A549 (cell line): ENCODE results near the gene SEC16A. TPM values are rescaled to one million over a fixed set of nuclear protein-coding genes. Genes with fewer than 3 reads are reported as not detected.

Experiments
- ATAC-seq, 2 experiments: fragments of 200-7000 bp in 1 of 2; fragments of >200 bp in 1 of 2; cut with Nextera tagmentation in 1 of 2; cut with Tn5 transposase in 1 of 2; 3 replicates each; pipeline versions ENCODE4 v1.8.0 to v1.9.1; 2018 to 2020; ENCODE audit warnings: mild to moderate bottlenecking in 1 of 2, moderate library complexity in 1 of 2
- CTCF ChIA-PET: fragments of 300-600 bp; sonication (Branson Sonifier 250); formaldehyde crosslinking; extraction: SDS; loops from one replicate; lab custom pipeline; 2021; ENCODE audit warnings: antibody characterized with exemption, inconsistent platforms; lab: Yijun Ruan, JAX
- POLR2A ChIA-PET: fragments of 350-600 bp; formaldehyde crosslinking; extraction: SDS; loops from one replicate; lab custom pipeline; 2021; ENCODE audit warnings: antibody characterized with exemption, inconsistent platforms; lab: Yijun Ruan, JAX
- DNase-seq, 2 experiments: peaks; one replicate each; pipeline versions ENCODE4 v3.0.0 to v3.0.0-alpha.2; 2011 to 2016; ENCODE audit warnings: low read depth in 1 of 2, low spot score in 1 of 2
- FAIRE-seq: peaks from 2 replicates; lab custom pipeline; 2011; peaks lifted over from hg19 to GRCh38; lab: Jason Lieb, UNC
- H3K27ac ChIP-seq, 2 experiments: fragments of >200 bp; sonication (Bioruptor Twin); formaldehyde crosslinking; 3 replicates each; pipeline ENCODE4 v1.5.1; 2016 to 2017
- H3K4me1 ChIP-seq: fragments of >200 bp; sonication (Bioruptor Twin); formaldehyde crosslinking; 3 replicates; pipeline ENCODE4 v1.6.1; 2016
- H3K4me2 ChIP-seq: fragments of >200 bp; sonication (Bioruptor Twin); formaldehyde crosslinking; 3 replicates; pipeline ENCODE4 v1.6.1; 2016
- H3K4me3 ChIP-seq: fragments of >200 bp; sonication (Bioruptor Twin); formaldehyde crosslinking; 3 replicates; pipeline ENCODE4 v1.5.1; 2016
- H3K9me3 ChIP-seq: fragments of >200 bp; sonication (Bioruptor Twin); formaldehyde crosslinking; 3 replicates; pipeline ENCODE4 v1.6.1; 2016
- CEBPB ChIP-seq, 2 experiments: fragments of >200 bp in 1 of 2; sonication (Bioruptor Twin) in 1 of 2; formaldehyde crosslinking in 1 of 2; IDR thresholded peaks; 2 replicates each; pipeline ENCODE4 v1.6.1; 2012 to 2016
- EHF ChIP-seq: fragments of 250-450 bp; sonication (Bioruptor Pico); IDR thresholded peaks from 2 replicates; pipeline ENCODE4 v1.5.0; 2020; ENCODE audit warnings: mild to moderate bottlenecking
- HOXB13 ChIP-seq: fragments of 250-450 bp; sonication (Bioruptor Pico); IDR thresholded peaks from 2 replicates; pipeline ENCODE4 v1.5.0; 2020; ENCODE audit warnings: low read depth, mild to moderate bottlenecking, moderate library complexity
- JUN ChIP-seq, 2 experiments: fragments of >200 bp; sonication (Bioruptor Twin); formaldehyde crosslinking; IDR thresholded peaks; 2 replicates in 1 of 2; 3 replicates in 1 of 2; pipeline ENCODE4 v1.6.1; 2016 to 2017
- KDM5A ChIP-seq: fragments of 200-600 bp; sonication (generic); IDR thresholded peaks from 2 replicates; pipeline ENCODE4 v1.6.1; 2016; ENCODE audit warnings: antibody characterized with exemption, mild to moderate bottlenecking
- MYC ChIP-seq: IDR thresholded peaks from 2 replicates; pipeline ENCODE4 v1.6.1; 2012; ENCODE audit warnings: mild to moderate bottlenecking, inconsistent platforms, low read length, improper control_type of control experiment, borderline replicate concordance
- PHF8 ChIP-seq: fragments of 200-600 bp; sonication (generic); IDR thresholded peaks from 2 replicates; pipeline ENCODE4 v1.6.1; 2016; ENCODE audit warnings: low read depth, mild to moderate bottlenecking, antibody characterized with exemption, moderate library complexity, borderline replicate concordance
- POLR2A ChIP-seq: IDR thresholded peaks from 2 replicates; pipeline ENCODE4 v1.6.1; 2012; ENCODE audit warnings: mild to moderate bottlenecking, low read length
- RNF2 ChIP-seq: fragments of 200-600 bp; sonication (generic); IDR thresholded peaks from 2 replicates; pipeline ENCODE4 v1.6.1; 2016; ENCODE audit warnings: low read depth, mild to moderate bottlenecking, antibody characterized with exemption, moderate library complexity, borderline replicate concordance
- TFCP2L1 ChIP-seq: fragments of 250-450 bp; sonication (Bioruptor Pico); IDR thresholded peaks from 2 replicates; pipeline ENCODE4 v1.5.0; 2021; ENCODE audit warnings: mild to moderate bottlenecking
- TP53 ChIP-seq: fragments of 250-450 bp; sonication (Bioruptor Pico); IDR thresholded peaks from 2 replicates; pipeline ENCODE4 v1.5.0; 2021; ENCODE audit warnings: mild to moderate bottlenecking, moderate library complexity
- WGBS: methylation state at CpG from one replicate; pipeline ENCODE4 v1.1.6; 2017; ENCODE audit errors: missing lambda C conversion rate; 5-methylcytosine and 5-hydroxymethylcytosine counted together
- polyA minus RNA-seq: library from RNA; depleted of rRNA, polyadenylated mRNA; stranded (reverse); fragments of >200 nt; gene quantifications from 2 replicates; pipeline ENCODE4 v1.2.3, GENCODE V29; 2011; rRNA and poly(A)+ RNA removed
- polyA plus RNA-seq, 4 experiments: library from polyadenylated mRNA; depleted of rRNA in 3 of 4; stranded (reverse); fragments of >200 nt; fragmentation: RNase III in 1 of 4; extraction: RNeasy Plus Mini Kit Qiagen cat#74134 plus additional on column Dnase treatment in 1 of 4; gene quantifications; 2 replicates in 3 of 4; 3 replicates in 1 of 4; pipeline ENCODE4 v1.2.3, GENCODE V29; 2011 to 2017
- TF ChIP-seq, protein P1 (sequence below): fragments of >200 bp; sonication (Bioruptor Twin); formaldehyde crosslinking; IDR thresholded peaks from 3 replicates; pipeline ENCODE4 v1.6.1; 2016
- TF ChIP-seq, protein P2 (sequence below): fragments of 250-450 bp; sonication (Bioruptor Pico); IDR thresholded peaks from 2 replicates; pipeline ENCODE4 v1.5.0; 2020; ENCODE audit warnings: low read depth, mild to moderate bottlenecking, moderate library complexity
- TF ChIP-seq, protein P3 (sequence below): IDR thresholded peaks from 2 replicates; pipeline ENCODE4 v1.6.1; 2012
- TF ChIP-seq, protein P4 (sequence below): IDR thresholded peaks from 2 replicates; pipeline ENCODE4 v1.6.1; 2012; ENCODE audit warnings: low read depth, borderline replicate concordance
- TF ChIP-seq, protein P5 (sequence below): fragments of 250-450 bp; sonication (Bioruptor Pico); IDR thresholded peaks from 2 replicates; pipeline ENCODE4 v1.5.0; 2021; ENCODE audit warnings: mild to moderate bottlenecking, moderate library complexity, borderline replicate concordance

Gene SEC16A, protein sequence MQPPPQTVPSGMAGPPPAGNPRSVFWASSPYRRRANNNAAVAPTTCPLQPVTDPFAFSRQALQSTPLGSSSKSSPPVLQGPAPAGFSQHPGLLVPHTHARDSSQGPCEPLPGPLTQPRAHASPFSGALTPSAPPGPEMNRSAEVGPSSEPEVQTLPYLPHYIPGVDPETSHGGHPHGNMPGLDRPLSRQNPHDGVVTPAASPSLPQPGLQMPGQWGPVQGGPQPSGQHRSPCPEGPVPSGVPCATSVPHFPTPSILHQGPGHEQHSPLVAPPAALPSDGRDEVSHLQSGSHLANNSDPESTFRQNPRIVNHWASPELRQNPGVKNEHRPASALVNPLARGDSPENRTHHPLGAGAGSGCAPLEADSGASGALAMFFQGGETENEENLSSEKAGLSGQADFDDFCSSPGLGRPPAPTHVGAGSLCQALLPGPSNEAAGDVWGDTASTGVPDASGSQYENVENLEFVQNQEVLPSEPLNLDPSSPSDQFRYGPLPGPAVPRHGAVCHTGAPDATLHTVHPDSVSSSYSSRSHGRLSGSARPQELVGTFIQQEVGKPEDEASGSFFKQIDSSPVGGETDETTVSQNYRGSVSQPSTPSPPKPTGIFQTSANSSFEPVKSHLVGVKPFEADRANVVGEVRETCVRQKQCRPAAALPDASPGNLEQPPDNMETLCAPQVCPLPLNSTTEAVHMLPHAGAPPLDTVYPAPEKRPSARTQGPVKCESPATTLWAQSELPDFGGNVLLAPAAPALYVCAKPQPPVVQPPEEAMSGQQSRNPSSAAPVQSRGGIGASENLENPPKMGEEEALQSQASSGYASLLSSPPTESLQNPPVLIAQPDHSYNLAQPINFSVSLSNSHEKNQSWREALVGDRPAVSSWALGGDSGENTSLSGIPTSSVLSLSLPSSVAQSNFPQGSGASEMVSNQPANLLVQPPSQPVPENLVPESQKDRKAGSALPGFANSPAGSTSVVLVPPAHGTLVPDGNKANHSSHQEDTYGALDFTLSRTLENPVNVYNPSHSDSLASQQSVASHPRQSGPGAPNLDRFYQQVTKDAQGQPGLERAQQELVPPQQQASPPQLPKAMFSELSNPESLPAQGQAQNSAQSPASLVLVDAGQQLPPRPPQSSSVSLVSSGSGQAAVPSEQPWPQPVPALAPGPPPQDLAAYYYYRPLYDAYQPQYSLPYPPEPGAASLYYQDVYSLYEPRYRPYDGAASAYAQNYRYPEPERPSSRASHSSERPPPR (N-terminal part only)
- polyA plus RNA-seq (2011; rRNA removed) (24.2 and 32.3 TPM in 2 replicates), polyA plus RNA-seq (2017; fragmentation: RNase III; extraction: RNeasy Plus Mini Kit Qiagen cat#74134 plus additional on column Dnase treatment) (35.7 to 41.5 TPM (median 38.0 TPM) in 3 replicates), polyA minus RNA-seq (34.0 and 47.0 TPM in 2 replicates)
- 26.8 and 30.0 TPM in 2 replicates for polyA plus RNA-seq (2012; cell fraction: cytosol; rRNA removed)
- 90.6 and 117 TPM in 2 replicates for polyA plus RNA-seq (2012; cell fraction: nucleus; rRNA removed)

DNA sequence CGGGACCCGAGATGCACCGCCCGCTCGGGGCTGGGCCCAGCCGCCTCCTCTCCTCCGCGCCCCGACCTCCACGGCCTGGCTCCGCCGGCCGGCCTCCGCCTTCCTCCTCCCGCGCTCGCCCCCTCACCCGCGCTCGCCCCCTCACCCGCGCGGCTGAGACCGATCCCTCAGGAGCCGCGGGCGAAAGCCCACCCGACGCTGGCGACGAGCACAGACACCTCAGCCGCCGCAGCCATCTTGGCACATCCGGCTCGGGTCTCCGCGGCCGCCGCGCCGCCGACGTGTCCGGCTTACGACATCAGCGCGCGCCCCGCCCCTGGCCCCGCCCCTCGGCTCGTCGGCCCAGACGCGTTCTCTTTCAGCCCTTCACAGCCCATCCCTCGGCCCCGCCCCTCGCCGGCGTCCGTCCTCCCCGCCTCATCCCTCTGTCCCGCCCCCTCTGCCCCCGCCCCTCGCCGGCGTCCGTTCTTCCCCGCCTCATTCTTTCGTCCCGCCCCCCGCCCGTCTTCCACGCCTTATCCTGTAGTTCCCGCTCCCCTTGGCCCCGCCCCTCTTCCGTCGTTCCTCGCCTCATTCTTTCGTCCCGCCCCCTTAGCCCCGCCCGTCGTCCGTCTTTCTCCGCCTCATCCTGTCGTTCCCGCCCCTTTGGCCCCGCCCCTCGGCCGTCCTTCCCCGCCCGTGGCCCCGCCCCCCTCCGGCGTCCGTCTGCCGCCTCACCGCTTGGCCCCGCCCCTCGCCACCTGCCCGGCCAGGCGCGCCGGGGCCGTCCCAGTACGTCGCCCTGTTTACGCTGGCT, at the start of gene SEC16A:
TSS of gene SEC16A (minus strand) at position 248 of the 796 bp plus-strand sequence. CDS start 5,425 bp downstream, outside the sequence.
- H3K4me3 ChIP-seq: peak within 1 kb of the TSS; percentile 96
- WGBS: 0% methylated on average over 6 of the region's 109 CpGs
- POLR2A ChIA-PET: interaction anchor here (0.7 to 2.5 kb wide), 9 partner anchors 8 to 239 kb away, joined by 3 to 17 read pairs (median 4); partner anchors contain the start of gene DNLZ
- peak; percentile 53 to 62 for ATAC-seq
- no peak for FAIRE-seq
- peak within 1 kb of the TSS; percentile 91 to 98 for H3K27ac ChIP-seq
- H3K4me1 ChIP-seq: peaks cover 15% of the 10 kb centered on the region
- H3K4me2 ChIP-seq: peak within 1 kb of the TSS; percentile 97
- peak; percentile 82 to 98 for DNase-seq
- H3K9me3 ChIP-seq: no peaks in the 10 kb centered on the region
- TF ChIP-seq TFCP2L1 (CRISPR knock-in tag) (peak; percentile 84), JUN (IDR thresholded peaks at IDR 0.05) (peak; percentile 66 to 85; a peak in 3 of 5 replicates), EHF (CRISPR knock-in tag) (no peak), KDM5A (peak; percentile 85), CEBPB (IDR thresholded peaks at IDR 0.05) (peak in 1 of 2 experiments; percentile 36; a peak in 1 of 4 replicates), TP53 (peak; percentile 43; the same call in 1 of the 2 replicates), RNF2 (no peak), POLR2A (peak; percentile 88), HOXB13 (CRISPR knock-in tag) (no peak), PHF8 (peak; percentile 88), MYC (0 out of 2 replicates have a peak, but pooled peaks have one; percentile 25)
- TF ChIP-seq, protein P1, sequence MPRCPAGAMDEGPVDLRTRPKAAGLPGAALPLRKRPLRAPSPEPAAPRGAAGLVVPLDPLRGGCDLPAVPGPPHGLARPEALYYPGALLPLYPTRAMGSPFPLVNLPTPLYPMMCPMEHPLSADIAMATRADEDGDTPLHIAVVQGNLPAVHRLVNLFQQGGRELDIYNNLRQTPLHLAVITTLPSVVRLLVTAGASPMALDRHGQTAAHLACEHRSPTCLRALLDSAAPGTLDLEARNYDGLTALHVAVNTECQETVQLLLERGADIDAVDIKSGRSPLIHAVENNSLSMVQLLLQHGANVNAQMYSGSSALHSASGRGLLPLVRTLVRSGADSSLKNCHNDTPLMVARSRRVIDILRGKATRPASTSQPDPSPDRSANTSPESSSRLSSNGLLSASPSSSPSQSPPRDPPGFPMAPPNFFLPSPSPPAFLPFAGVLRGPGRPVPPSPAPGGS: 0 out of 3 replicates have a peak, but pooled peaks have one; percentile 59
- TF ChIP-seq, protein P2, sequence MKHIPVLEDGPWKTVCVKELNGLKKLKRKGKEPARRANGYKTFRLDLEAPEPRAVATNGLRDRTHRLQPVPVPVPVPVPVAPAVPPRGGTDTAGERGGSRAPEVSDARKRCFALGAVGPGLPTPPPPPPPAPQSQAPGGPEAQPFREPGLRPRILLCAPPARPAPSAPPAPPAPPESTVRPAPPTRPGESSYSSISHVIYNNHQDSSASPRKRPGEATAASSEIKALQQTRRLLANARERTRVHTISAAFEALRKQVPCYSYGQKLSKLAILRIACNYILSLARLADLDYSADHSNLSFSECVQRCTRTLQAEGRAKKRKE (CRISPR knock-in tag): no peak
- TF ChIP-seq, protein P3, sequence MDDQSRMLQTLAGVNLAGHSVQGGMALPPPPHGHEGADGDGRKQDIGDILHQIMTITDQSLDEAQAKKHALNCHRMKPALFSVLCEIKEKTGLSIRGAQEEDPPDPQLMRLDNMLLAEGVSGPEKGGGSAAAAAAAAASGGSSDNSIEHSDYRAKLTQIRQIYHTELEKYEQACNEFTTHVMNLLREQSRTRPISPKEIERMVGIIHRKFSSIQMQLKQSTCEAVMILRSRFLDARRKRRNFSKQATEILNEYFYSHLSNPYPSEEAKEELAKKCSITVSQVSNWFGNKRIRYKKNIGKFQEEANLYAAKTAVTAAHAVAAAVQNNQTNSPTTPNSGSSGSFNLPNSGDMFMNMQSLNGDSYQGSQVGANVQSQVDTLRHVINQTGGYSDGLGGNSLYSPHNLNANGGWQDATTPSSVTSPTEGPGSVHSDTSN: peak; percentile 60; the same call in 1 of the 2 replicates
- TF ChIP-seq, protein P4, sequence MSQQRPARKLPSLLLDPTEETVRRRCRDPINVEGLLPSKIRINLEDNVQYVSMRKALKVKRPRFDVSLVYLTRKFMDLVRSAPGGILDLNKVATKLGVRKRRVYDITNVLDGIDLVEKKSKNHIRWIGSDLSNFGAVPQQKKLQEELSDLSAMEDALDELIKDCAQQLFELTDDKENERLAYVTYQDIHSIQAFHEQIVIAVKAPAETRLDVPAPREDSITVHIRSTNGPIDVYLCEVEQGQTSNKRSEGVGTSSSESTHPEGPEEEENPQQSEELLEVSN: peak; percentile 6; the same call in 1 of the 2 replicates
- TF ChIP-seq, protein P5, sequence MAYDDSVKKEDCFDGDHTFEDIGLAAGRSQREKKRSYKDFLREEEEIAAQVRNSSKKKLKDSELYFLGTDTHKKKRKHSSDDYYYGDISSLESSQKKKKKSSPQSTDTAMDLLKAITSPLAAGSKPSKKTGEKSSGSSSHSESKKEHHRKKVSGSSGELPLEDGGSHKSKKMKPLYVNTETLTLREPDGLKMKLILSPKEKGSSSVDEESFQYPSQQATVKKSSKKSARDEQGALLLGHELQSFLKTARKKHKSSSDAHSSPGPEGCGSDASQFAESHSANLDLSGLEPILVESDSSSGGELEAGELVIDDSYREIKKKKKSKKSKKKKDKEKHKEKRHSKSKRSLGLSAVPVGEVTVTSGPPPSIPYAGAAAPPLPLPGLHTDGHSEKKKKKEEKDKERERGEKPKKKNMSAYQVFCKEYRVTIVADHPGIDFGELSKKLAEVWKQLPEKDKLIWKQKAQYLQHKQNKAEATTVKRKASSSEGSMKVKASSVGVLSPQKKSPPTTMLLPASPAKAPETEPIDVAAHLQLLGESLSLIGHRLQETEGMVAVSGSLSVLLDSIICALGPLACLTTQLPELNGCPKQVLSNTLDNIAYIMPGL (CRISPR knock-in tag): peak; percentile 22; the same call in 1 of the 2 replicates
- TF ChIP-seq, all 56 proteins: peak for 12
- CTCF ChIA-PET: interaction anchor here (1.2 to 9.1 kb wide), 12 partner anchors 11 to 189 kb away, joined by 3 to 776 read pairs (median 12); no protein-coding TSS in a partner anchor
